Stimulated activated CD4-positive, alpha-beta T cell treated with anti-CD3 and anti-CD28 coated beads, Interleukin-12 subunit alpha, Interleukin-12 subunit beta, amount 100 ng/mL, for 24 hours (primary cell): ENCODE data around the gene ALG14.
"Not testable (repeated sequence)": the region's sequence is repeated elsewhere in the genome, so short reads cannot be mapped to it uniquely, and the experiment has no call there.

Experiments
- DNase-seq, 2 experiments: peaks; one replicate each; pipeline ENCODE4 v3.0.0-alpha.2; 2020; ENCODE audit warnings: low read depth in 2 of 2

The ALG14 gene

GRCh38 chr1:95006681-95007080 lies 66.1 kb downstream of the ALG14 start:
- DNase-seq, result no peak

GRCh38 chr1:95005584-95005983 lies 67.2 kb downstream of the ALG14 start:
- no peak for DNase-seq

GRCh38 chr1:95004013-95004412 lies 68.7 kb downstream of the ALG14 start:
- DNase-seq, result no peak

GRCh38 chr1:95003433-95003738 lies 69.4 kb downstream of the ALG14 start:
- DNase-seq, result no peak

- no peak for DNase-seq
Measured at GRCh38 chr1:95002540-95003432, 70.0 kb downstream of the ALG14 start.

- no peak for DNase-seq
Measured at GRCh38 chr1:95002164-95002539, 70.6 kb downstream of the ALG14 start.

- DNase-seq, result no peak
Measured at GRCh38 chr1:94999456-95000131, 73.2 kb downstream of the ALG14 start.

GRCh38 chr1:94998748-94999147 lies 74.0 kb downstream of the ALG14 start:
- DNase-seq, result no peak

GRCh38 chr1:94998114-94998513 lies 74.6 kb downstream of the ALG14 start:
- no peak for DNase-seq

- not testable (repeated sequence) for DNase-seq
Measured at GRCh38 chr1:94995536-94995935, 77.2 kb downstream of the ALG14 start.

- DNase-seq, result no peak
Measured at GRCh38 chr1:94994805-94995204, 77.9 kb downstream of the ALG14 start.

GRCh38 chr1:94993931-94994645 lies 78.7 kb downstream of the ALG14 start:
- no peak for DNase-seq

GRCh38 chr1:94992863-94993563 lies 79.7 kb downstream of the ALG14 start:
- DNase-seq, result no peak

GRCh38 chr1:94992161-94992560 lies 80.6 kb downstream of the ALG14 start:
- no peak for DNase-seq

- no peak for DNase-seq
Measured at GRCh38 chr1:94989911-94990473, 82.8 kb downstream of the ALG14 start.

- no peak for DNase-seq
Measured at GRCh38 chr1:94989398-94989797, 83.4 kb downstream of the ALG14 start.

- DNase-seq, result no peak
Measured at GRCh38 chr1:94988356-94988755, 84.4 kb downstream of the ALG14 start.

- DNase-seq, result no peak
Measured at GRCh38 chr1:94986783-94987182, 86.0 kb downstream of the ALG14 start.

GRCh38 chr1:94983171-94983739 lies 89.5 kb downstream of the ALG14 start:
- DNase-seq, result no peak

GRCh38 chr1:94982398-94982797 lies 90.4 kb downstream of the ALG14 start:
- DNase-seq, result no peak

- no peak for DNase-seq
Measured at GRCh38 chr1:94981575-94981973, 91.2 kb downstream of the ALG14 start.
